HG03064 (cell line): ENCODE measurements around the gene SRP54.
"Not testable (repeated sequence)": the region's sequence is repeated elsewhere in the genome, so short reads cannot be mapped to it uniquely, and the experiment has no call there.

Experiments used
- ATAC-seq: cut with Tn5 transposase; IDR thresholded peaks from one replicate; pipeline ENCODE4 v1.9.1; 2021; ENCODE audit warnings: low read depth; ENCODE audit not compliant: unreplicated experiment

SRP54 gene

GRCh38 chr14:34983148-34983760 lies 462 bp downstream of the SRP54 start:
- peak; percentile 21 for ATAC-seq

GRCh38 chr14:34983786-34984185 lies 994 bp downstream of the SRP54 start:
- ATAC-seq, result no peak

- no peak for ATAC-seq
Measured at GRCh38 chr14:34985740-34986139, 2.9 kb downstream of the SRP54 start.

- ATAC-seq, result no peak
Measured at GRCh38 chr14:34987180-34987579, 4.4 kb downstream of the SRP54 start.

GRCh38 chr14:34989762-34990161 lies 7.0 kb downstream of the SRP54 start:
- ATAC-seq, result no peak

GRCh38 chr14:34993426-34993825 lies 10.6 kb downstream of the SRP54 start:
- ATAC-seq, result no peak

GRCh38 chr14:34994668-34995067 lies 11.9 kb downstream of the SRP54 start:
- no peak for ATAC-seq

- ATAC-seq, result no peak
Measured at GRCh38 chr14:34997762-34998161, 15.0 kb downstream of the SRP54 start.

GRCh38 chr14:34999500-34999899 lies 16.7 kb downstream of the SRP54 start:
- ATAC-seq, result no peak

- ATAC-seq, result no peak
Measured at GRCh38 chr14:35001621-35002020, 18.8 kb downstream of the SRP54 start.

- no peak for ATAC-seq
Measured at GRCh38 chr14:35004839-35005238, 22.0 kb downstream of the SRP54 start.

GRCh38 chr14:35016568-35016967 lies 33.8 kb downstream of the SRP54 start:
- no peak for ATAC-seq

- no peak for ATAC-seq
Measured at GRCh38 chr14:35020713-35021112, 37.9 kb downstream of the SRP54 start.

- no peak for ATAC-seq
Measured at GRCh38 chr14:35028435-35028834, 45.6 kb downstream of the SRP54 start.

GRCh38 chr14:35032562-35032961 lies 49.8 kb downstream of the SRP54 start:
- ATAC-seq, result no peak

GRCh38 chr14:35034440-35034833 lies 51.6 kb downstream of the SRP54 start:
- no peak for ATAC-seq

GRCh38 chr14:35034944-35035554 lies 52.3 kb downstream of the SRP54 start:
- not testable (repeated sequence) for ATAC-seq

- not testable (repeated sequence) for ATAC-seq
Measured at GRCh38 chr14:35038312-35038711, 55.5 kb downstream of the SRP54 start.

GRCh38 chr14:35042632-35043031 lies 59.8 kb downstream of the SRP54 start:
- ATAC-seq, result no peak

- no peak for ATAC-seq
Measured at GRCh38 chr14:35043046-35043445, 60.3 kb downstream of the SRP54 start.

GRCh38 chr14:35044939-35045797 lies 62.4 kb downstream of the SRP54 start:
- no peak for ATAC-seq

- peak; percentile 8 for ATAC-seq
Measured at GRCh38 chr14:35045798-35046047, 62.9 kb downstream of the SRP54 start.
